Measurements from ENCODE around the gene SLAIN1.

The SLAIN1 gene

DNA sequence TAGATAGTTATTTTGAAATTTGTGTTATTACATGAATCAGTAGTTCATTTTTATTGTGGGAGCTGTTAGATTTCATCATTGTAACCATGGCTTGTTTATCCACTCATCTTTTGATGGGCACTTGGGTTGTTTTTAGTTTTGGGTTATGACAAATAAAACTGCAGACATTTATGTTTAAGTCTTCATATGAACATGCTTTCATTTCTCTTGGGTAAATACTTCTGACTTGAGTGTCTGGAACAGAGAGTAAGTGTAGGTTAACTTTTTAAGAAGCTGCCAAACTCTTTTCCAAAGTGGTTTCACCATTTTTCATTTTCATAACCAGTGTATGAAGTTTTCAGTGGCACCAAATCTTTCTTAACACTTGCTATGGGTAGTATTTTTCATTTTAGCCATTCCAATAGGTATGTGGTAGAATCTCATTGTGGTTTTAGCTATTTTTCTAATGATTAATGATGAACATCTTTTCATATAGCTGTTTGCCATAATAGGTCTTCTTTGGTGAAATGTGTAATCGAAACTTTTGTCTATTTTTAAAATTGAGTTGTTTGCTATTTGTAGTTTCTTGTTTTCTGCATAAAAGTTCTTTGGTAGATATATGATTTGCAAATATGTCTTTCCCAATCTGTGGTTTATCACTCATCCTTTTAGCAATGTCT is 17.9 kb downstream of the SLAIN1 start:
- no peaks in the 10 kb centered on the region for H3K9me3 ChIP-seq (replicated peaks; ENCODE audit: low read length)
- no peak overlapping the region for H3K4me3 ChIP-seq (ENCODE audit: low read length)
- no peak overlapping the region for H3K4me2 ChIP-seq (ENCODE audit: low read length)
- no peaks in the 10 kb centered on the region for H3K4me1 ChIP-seq (ENCODE audit: control insufficient read depth, insufficient read depth, low read length)
- H3K36me3 ChIP-seq (ENCODE audit: insufficient read depth, low read length): no peaks in the 10 kb centered on the region
- no peak overlapping the region for H3K9ac ChIP-seq (ENCODE audit: low read depth, low read length)
- H3K27me3 ChIP-seq (ENCODE audit: control insufficient read depth, insufficient read depth, low read length): no peaks in the 10 kb centered on the region

DNA sequence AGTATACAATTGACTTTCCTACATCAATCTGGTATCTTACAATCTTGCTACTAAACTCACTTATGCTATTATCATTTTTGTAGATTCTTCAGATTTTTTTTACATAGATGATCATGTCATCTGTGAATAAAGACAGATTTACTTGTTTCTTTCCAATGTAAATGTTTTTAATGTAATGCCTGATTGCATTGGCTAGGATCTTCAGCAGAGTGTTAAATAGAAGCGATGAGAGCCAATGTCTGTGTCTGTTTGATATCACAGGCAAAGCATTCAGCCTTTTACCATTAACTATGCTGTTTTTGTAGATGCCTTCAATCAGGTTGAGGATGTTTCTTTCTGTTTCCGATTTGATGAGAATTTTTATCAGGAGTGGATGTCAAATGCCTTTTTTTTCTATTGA is 19.2 kb downstream of the SLAIN1 start:
- no peaks in the 10 kb centered on the region for H3K9me3 ChIP-seq (replicated peaks; ENCODE audit: low read length)
- no peak overlapping the region for H3K4me3 ChIP-seq (ENCODE audit: low read length)
- H3K27me3 ChIP-seq (ENCODE audit: control insufficient read depth, insufficient read depth, low read length): no peaks in the 10 kb centered on the region
- no peaks in the 10 kb centered on the region for H3K36me3 ChIP-seq (ENCODE audit: insufficient read depth, low read length)
- no peak overlapping the region for H3K9ac ChIP-seq (ENCODE audit: low read depth, low read length)
- H3K4me2 ChIP-seq (ENCODE audit: low read length): no peak overlapping the region
- no peaks in the 10 kb centered on the region for H3K4me1 ChIP-seq (ENCODE audit: control insufficient read depth, insufficient read depth, low read length)

DNA sequence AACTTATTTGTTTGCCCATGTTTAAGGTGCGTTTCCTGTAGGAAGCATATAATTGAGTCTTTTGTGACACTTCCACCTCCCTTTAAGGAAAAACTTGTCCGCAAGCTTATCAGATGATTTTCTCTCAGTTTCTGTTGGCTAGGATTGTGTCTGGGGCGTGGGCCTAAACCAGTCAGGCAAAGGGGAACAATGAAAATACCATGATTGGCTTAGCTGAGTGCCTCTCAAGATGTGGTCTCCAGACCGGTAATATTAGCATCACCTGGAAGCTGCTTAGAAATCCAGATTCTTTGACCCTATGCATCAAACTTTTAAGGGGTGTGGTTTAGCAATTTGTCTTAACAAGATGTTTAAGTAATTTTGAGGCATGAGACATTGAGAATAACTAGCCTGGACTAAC is 20.0 kb downstream of the SLAIN1 start:
- Histone ChIP-seq H3K9me3 (replicated peaks; ENCODE audit: low read length) (no peaks in the 10 kb centered on the region), H3K4me1 (ENCODE audit: control insufficient read depth, insufficient read depth, low read length) (no peaks in the 10 kb centered on the region), H3K36me3 (ENCODE audit: insufficient read depth, low read length) (no peaks in the 10 kb centered on the region), H3K4me2 (ENCODE audit: low read length) (no peak overlapping the region), H3K4me3 (ENCODE audit: low read length) (no peak overlapping the region), H3K27me3 (ENCODE audit: control insufficient read depth, insufficient read depth, low read length) (no peaks in the 10 kb centered on the region), H3K9ac (ENCODE audit: low read depth, low read length) (no peak overlapping the region)

DNA sequence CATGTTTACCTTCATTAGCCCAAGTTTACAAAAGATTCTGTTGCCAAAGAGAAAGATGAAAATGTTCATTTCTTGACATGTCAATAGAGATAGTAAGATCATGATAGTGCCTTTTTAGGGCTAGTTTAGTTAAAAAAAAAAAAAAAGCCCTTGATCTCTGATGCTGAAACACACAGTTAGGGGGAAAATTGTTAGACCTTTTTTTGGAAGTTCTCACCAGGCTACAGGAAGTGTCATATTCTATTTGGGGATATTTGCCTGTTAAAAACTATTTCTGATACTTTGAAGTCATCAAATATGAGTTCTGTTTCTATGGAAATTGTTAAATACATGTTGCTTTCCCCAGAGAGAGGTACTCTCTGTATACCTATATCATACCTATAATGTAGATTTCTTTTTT is 21.6 kb downstream of the SLAIN1 start:
- no peaks in the 10 kb centered on the region for H3K9me3 ChIP-seq (replicated peaks; ENCODE audit: low read length)
- H3K36me3 ChIP-seq (ENCODE audit: insufficient read depth, low read length): no peaks in the 10 kb centered on the region
- no peaks in the 10 kb centered on the region for H3K27me3 ChIP-seq (ENCODE audit: control insufficient read depth, insufficient read depth, low read length)
- H3K4me1 ChIP-seq (ENCODE audit: control insufficient read depth, insufficient read depth, low read length): no peaks in the 10 kb centered on the region
- H3K4me2 ChIP-seq (ENCODE audit: low read length): no peak overlapping the region
- no peak overlapping the region for H3K4me3 ChIP-seq (ENCODE audit: low read length)
- no peak overlapping the region for H3K9ac ChIP-seq (ENCODE audit: low read depth, low read length)

DNA sequence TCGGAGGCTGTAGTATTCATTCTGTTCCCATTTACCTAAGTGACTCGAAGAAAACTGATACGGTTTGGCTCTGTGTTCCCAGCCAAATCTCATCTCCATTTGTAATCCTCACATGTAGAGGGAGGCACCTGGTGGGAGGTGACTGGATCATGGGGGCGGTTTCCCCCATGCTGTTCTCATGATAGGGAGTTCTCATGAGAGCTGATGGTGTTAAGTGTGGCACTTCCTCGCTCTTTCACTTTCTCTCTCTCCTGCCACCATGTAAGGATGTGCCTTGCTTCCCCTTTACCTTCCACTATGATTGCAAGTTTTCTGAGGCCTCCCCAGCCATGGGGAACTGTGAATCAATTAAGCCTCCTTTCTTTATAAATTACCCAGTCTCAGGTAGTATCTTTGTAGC is 23.5 kb downstream of the SLAIN1 start:
- no peaks in the 10 kb centered on the region for H3K27me3 ChIP-seq (ENCODE audit: control insufficient read depth, insufficient read depth, low read length)
- no peaks in the 10 kb centered on the region for H3K9me3 ChIP-seq (replicated peaks; ENCODE audit: low read length)
- no peak overlapping the region for H3K4me3 ChIP-seq (ENCODE audit: low read length)
- H3K4me1 ChIP-seq (ENCODE audit: control insufficient read depth, insufficient read depth, low read length): no peaks in the 10 kb centered on the region
- H3K9ac ChIP-seq (ENCODE audit: low read depth, low read length): no peak overlapping the region
- H3K36me3 ChIP-seq (ENCODE audit: insufficient read depth, low read length): no peaks in the 10 kb centered on the region
- H3K4me2 ChIP-seq (ENCODE audit: low read length): no peak overlapping the region

DNA sequence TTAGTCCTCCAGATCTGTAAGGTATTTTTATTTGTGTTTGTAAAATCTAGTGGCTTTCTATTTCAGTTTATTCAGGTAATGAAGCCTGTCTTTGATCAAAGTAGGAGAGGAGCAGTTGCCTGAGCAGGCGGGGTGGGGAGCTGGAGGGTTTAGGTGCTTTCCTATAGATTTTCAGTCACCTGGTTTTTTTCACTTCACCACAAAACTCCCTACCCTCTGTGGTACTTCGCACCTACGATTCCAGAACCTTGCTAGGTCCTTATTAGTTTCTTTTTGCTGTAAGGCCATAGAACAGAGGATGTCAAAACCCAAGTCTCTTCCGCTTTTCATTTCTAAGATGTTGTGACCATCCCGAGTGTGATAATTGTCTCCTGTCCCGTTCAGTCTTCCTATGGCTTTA is 26.6 kb downstream of the SLAIN1 start:
- Histone ChIP-seq H3K9me3 (replicated peaks; ENCODE audit: low read length) (no peaks in the 10 kb centered on the region), H3K27me3 (ENCODE audit: control insufficient read depth, insufficient read depth, low read length) (no peaks in the 10 kb centered on the region), H3K36me3 (ENCODE audit: insufficient read depth, low read length) (no peaks in the 10 kb centered on the region), H3K4me2 (ENCODE audit: low read length) (no peak overlapping the region), H3K4me1 (ENCODE audit: control insufficient read depth, insufficient read depth, low read length) (no peaks in the 10 kb centered on the region), H3K4me3 (ENCODE audit: low read length) (no peak overlapping the region), H3K9ac (ENCODE audit: low read depth, low read length) (no peak overlapping the region)

DNA sequence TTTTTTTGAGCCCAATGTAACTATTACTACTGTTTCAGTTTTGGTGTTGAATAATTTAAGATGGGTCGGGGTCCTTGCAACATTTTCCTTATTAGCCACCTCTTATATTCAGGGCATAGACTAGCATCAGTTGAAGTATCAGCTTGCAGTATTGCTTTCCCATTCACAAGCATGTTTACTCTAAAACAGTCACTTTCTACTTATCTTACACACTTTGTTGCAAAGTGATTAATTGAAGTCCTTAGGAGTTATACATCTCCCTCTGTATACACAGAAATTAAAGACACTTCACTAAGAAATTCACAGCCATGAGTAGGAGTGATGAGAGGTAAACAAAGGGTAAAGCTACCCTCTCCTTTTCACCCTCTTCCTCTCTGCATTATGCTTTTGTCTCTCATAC is 27.6 kb downstream of the SLAIN1 start:
- Histone ChIP-seq H3K36me3 (ENCODE audit: insufficient read depth, low read length) (no peaks in the 10 kb centered on the region), H3K9ac (ENCODE audit: low read depth, low read length) (no peak overlapping the region), H3K27me3 (ENCODE audit: control insufficient read depth, insufficient read depth, low read length) (no peaks in the 10 kb centered on the region), H3K4me3 (ENCODE audit: low read length) (no peak overlapping the region), H3K4me2 (ENCODE audit: low read length) (no peak overlapping the region), H3K9me3 (replicated peaks; ENCODE audit: low read length) (no peaks in the 10 kb centered on the region), H3K4me1 (ENCODE audit: control insufficient read depth, insufficient read depth, low read length) (no peaks in the 10 kb centered on the region)

DNA sequence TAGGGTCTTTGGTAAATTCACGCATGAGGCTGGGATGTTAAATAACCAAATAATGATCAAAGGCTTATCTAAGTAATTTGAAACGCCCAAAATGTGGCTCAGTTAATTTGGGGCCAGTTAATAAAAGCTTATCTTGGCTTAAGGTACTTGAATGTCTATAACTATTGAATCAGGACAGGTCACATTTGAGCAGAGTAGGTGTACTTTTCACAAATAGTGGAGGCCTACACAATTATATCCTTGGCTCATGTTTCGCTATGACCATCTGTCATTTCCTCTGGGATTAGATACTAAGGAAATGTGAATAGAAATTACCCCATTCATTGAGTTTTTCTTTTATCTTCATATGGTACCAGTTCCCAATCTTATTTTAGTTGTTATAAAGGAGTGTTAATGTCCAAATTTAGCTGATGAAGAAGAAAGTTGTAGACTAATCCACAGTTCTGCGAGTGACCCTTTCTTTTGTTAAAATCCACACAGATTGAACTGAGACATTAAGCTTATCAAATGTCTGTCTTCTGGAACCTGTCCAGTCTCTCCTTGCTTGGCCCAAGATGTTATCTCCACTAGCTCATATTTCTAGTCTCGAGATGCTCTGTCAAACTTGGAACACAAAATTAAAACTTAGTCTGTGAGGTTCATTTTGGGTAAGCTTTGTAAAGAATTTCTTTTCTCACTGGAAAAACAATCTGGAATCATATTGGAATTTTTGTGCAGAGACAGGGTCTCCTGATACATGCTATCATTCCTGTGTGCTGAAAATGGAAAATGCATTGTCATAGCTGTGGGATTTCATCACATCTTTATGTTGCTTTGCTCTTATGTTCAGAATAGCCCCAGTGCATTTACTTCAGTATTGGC is 31.0 kb downstream of the SLAIN1 start:
- Histone ChIP-seq H3K4me3 (ENCODE audit: low read length) (no peak overlapping the region), H3K4me2 (ENCODE audit: low read length) (no peak overlapping the region), H3K9me3 (replicated peaks; ENCODE audit: low read length) (no peaks in the 10 kb centered on the region), H3K9ac (ENCODE audit: low read depth, low read length) (no peak overlapping the region), H3K4me1 (ENCODE audit: control insufficient read depth, insufficient read depth, low read length) (no peaks in the 10 kb centered on the region), H3K36me3 (ENCODE audit: insufficient read depth, low read length) (no peaks in the 10 kb centered on the region), H3K27me3 (ENCODE audit: control insufficient read depth, insufficient read depth, low read length) (no peaks in the 10 kb centered on the region)

DNA sequence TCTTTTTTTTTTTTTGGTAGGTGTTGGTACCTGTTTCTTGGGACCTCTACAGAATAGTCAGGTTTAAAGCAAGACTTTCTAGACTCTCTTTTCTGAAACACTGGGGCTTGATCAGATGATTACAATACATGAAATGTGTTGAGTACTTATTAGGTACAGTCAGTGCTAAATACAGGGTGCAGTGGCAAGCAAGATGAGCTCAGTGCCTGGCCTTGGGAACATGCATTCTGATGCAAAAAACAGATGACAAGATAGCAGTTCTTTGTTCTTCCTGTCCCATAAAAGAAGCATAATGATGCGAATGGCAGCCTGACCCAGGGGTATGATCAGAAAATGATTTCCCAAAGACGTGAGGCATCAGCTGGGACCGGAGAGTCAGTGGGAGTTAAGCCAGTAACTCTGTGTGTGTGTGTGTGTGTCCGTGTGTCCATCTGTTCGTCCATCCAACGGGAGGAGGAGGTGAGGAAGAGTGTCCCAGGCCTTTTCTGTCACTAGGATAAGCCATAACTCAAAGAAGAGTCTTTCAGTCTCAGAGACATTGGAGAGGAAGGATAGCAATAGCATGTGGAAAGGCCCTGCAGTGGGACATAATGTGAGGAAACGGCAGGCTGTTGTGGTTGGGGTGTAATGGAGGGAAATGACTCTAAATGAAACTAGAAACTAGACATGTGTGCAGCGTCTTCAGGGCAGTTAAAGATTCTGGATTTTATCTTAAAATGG is 32.2 kb downstream of the SLAIN1 start:
- Histone ChIP-seq H3K4me3 (ENCODE audit: low read length) (no peak overlapping the region), H3K27me3 (ENCODE audit: control insufficient read depth, insufficient read depth, low read length) (no peaks in the 10 kb centered on the region), H3K36me3 (ENCODE audit: insufficient read depth, low read length) (no peaks in the 10 kb centered on the region), H3K9me3 (replicated peaks; ENCODE audit: low read length) (no peaks in the 10 kb centered on the region), H3K9ac (ENCODE audit: low read depth, low read length) (no peak overlapping the region), H3K4me1 (ENCODE audit: control insufficient read depth, insufficient read depth, low read length) (no peaks in the 10 kb centered on the region), H3K4me2 (ENCODE audit: low read length) (no peak overlapping the region)

DNA sequence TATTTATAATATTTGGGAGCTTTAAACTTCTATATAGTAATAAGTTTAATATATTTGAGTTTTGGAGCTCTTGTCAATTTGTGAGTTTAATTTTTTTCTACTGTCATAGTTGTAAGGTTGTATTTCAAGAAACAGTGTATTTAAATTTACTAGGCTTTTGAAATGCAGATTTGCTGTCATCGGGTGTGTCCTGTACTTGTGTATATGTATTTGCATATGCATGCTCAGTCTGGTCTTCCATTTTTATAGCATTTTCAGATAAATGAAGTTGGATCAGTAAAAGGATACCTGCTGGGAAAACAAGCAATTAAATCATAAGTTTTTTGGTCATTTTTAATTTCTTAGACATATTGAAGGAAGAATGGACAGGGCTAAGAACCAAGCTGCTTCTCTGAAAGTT is 33.1 kb downstream of the SLAIN1 start:
- H3K36me3 ChIP-seq (ENCODE audit: insufficient read depth, low read length): no peaks in the 10 kb centered on the region
- H3K9me3 ChIP-seq (replicated peaks; ENCODE audit: low read length): no peaks in the 10 kb centered on the region
- H3K4me3 ChIP-seq (ENCODE audit: low read length): no peak overlapping the region
- no peak overlapping the region for H3K9ac ChIP-seq (ENCODE audit: low read depth, low read length)
- H3K27me3 ChIP-seq (ENCODE audit: control insufficient read depth, insufficient read depth, low read length): no peaks in the 10 kb centered on the region
- no peak overlapping the region for H3K4me2 ChIP-seq (ENCODE audit: low read length)
- no peaks in the 10 kb centered on the region for H3K4me1 ChIP-seq (ENCODE audit: control insufficient read depth, insufficient read depth, low read length)

DNA sequence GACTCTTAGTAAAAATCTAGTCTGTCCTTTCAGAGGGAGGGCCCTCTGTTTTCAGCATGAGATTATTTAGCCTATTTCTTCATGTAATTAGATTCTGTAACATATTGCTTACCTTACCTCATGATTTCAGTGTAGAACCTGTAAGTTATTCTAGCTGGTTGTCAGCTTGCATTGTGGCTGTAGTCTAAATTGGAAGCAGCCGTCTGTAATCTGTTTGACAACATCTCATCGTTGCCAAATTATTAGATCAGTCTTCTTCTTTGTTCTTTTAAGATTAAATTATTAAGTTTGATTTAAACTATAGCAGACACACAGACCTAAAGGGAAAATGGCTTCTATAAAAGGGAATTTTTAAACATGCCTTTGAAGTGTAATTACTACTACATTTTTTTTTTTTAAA is 34.8 kb downstream of the SLAIN1 start:
- no peak overlapping the region for H3K9ac ChIP-seq (ENCODE audit: low read depth, low read length)
- no peak overlapping the region for H3K4me3 ChIP-seq (ENCODE audit: low read length)
- no peaks in the 10 kb centered on the region for H3K36me3 ChIP-seq (ENCODE audit: insufficient read depth, low read length)
- H3K4me1 ChIP-seq (ENCODE audit: control insufficient read depth, insufficient read depth, low read length): no peaks in the 10 kb centered on the region
- H3K9me3 ChIP-seq (replicated peaks; ENCODE audit: low read length): no peaks in the 10 kb centered on the region
- H3K27me3 ChIP-seq (ENCODE audit: control insufficient read depth, insufficient read depth, low read length): no peaks in the 10 kb centered on the region
- H3K4me2 ChIP-seq (ENCODE audit: low read length): no peak overlapping the region

Data from skeletal muscle satellite cell (primary cell).